SKM-1 (cell line): ENCODE results near the gene EFL1.
"Not testable (repeated sequence)": the region's sequence is repeated elsewhere in the genome, so short reads cannot be mapped to it uniquely, and the experiment has no call there.

Source experiments
- DNase-seq: peaks from one replicate; lab custom pipeline; 2025; ENCODE audit not compliant: unreplicated experiment; lab: John Stamatoyannopoulos, UW

Gene EFL1

DNA sequence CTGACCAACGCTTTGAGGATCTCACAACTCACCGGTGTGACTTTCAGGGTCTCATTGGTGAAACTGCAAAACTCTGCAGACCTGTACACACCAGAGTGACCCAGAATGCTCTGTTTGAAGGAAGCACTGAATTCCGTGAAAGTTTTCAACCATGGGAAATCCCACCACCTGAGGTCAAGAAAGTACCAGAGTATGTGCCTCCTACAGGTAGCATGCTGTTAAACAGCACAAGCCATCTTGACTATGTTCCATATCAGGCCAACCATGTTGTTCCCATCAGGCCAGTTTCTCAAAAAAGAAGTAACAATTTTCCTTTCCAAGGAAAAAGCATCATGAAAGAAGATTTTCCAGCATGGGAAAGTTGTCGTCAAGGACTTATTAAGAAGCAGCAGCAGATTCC is 19.9 kb upstream of the EFL1 start:
- not testable (repeated sequence) for DNase-seq

DNA sequence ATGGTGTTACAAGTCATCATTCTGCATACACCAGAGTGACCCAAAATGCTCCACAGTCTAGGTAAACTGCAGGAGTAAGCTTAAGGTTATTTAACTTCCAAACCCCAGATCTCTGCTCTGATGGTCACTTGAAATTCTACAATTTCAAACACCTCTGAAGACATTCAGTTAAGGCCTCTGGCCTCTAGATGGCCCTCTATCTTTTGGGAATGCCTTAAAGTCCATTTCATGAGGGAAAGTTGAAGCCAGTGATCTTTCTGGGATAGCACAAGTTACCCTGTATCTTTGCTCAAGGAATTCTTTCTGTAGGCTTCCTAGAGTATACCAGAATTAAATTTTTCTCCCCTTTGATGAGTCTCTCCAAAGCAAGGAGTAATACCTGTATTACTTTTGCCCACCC is 18.7 kb upstream of the EFL1 start:
- DNase-seq: not testable (repeated sequence)

DNA sequence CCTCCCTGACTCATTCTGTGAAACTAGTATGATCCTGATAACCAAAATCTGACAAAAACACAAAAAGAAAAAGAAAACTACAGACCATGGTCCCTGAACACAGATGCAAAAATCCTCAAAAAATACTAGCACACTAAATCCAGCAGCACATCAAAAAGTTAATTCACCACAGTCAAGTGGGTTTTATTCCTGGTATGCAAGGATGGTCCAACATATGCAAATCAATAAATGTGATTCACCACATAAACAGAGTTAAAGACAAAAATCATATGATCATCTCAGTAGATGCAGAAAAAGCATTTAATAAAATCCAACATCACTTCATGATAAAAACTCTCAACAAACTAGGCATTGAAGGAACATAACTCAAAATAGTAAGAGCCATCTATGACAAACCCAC is 12.9 kb upstream of the EFL1 start:
- DNase-seq: no peak

DNA sequence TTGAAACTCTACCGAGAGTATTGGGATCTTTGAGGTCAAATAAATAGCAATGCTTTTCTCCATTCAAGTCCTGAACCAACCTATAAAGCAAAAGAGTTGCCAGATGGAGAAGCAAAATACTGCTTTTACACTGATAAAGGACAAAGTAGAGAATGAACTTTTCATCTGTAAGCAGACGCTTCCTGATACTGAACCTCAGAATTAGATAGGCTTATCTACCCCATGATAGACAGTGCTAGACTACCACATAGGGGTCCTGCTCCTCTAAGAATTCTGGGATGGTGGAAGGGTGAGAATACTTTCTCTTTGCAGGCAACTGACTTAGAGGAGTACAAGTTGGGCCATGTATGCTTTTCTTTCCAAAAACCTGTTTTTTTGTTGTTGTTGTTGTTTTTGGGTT is 9.6 kb upstream of the EFL1 start:
- no peak for DNase-seq

DNA sequence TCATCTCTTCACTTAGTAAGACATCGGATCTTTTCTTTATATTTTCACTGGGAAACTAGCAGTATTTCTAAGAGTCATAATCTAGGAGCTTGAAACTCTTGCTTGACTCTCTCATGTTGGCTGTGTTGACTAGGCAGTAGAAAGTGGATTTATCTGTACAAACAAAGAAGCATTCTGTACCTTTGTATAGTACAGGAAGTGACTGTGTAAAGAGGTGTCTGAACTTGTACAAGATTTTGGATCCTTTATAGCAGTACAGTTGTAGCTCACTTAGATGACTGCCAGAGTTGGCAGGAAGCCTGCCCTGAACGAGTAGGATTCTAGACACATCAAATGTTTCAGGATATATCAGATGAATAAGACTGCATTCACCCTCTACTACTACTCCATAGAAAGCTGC is 5.9 kb upstream of the EFL1 start:
- DNase-seq: not testable (repeated sequence)

DNA sequence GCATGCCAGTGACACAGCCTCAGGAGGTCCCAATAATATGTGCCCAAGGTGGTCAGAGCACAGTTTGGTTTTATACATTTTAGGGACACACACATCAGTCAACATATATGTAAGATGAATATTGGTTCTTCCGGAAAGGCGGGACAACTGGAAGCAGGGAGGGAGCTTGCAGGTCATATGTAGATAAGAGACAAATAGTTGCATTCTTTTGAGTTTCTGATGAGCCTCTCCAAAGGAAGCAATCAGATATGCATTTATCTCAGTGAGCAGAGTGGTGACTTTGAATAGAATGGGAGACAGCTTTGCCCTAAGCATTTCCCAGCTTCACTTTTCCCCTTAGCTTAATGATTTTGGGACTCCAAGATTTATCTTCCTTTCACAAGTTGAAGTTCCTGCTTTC is 4.6 kb upstream of the EFL1 start:
- DNase-seq: not testable (repeated sequence)

DNA sequence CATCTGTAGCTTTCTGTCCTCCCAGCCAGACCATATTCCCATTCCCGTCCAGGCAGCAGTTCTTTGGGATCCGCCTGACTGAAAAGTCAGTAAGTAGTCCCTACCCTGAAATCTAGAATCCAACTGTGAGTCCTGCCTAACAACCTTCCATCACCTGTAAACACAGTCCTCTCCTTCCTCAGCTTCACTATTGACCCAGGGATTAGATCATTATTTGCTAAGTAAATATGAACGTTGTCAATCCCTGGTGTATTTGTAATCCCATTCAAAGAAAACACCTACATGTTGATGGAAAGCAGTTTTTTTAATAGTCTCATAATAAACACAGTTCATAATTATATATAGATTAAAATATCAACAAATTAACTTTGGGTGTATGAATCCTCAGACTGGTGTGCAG is 816 bp upstream of the EFL1 start:
- DNase-seq: no peak

DNA sequence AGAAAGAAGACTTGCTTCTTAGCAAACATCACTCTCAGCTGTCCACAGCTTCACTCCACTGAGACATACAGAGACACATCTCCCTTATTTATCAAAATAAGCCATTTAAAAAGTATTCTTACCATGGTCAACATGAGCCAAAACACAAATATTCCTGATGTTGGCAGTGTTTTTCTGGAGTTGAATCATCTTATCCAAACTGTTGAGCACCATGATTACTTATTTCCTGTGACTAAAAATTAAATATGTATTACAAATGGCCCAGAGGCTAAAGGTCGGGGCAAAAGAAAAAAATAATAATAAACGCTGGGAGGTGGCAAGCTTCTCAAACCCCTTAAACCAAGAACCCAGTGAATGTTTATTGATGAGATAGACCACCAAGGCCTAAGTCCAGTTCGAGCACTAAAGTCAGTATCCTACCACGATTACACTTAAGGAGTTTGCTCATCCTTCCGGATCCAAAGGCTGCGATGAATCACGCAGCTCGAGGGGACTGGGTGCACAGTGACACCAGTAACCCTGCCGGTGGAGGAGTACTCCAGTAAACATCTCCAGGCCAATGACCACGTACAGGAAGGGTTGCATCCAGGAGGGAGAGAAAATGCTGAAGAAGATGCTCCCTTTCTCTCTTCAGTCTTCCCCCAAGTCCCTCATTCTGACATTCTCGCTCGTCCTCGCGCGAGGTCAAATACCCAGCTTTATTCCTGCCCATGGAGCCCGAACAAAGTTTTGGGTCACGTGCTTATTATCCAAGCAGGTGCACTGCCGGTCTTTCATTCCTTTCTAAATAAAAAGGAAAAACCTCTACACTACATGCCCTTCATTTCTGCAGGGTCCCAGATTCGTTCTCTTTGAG is 740 bp downstream of the EFL1 start:
- not testable (repeated sequence) for DNase-seq

DNA sequence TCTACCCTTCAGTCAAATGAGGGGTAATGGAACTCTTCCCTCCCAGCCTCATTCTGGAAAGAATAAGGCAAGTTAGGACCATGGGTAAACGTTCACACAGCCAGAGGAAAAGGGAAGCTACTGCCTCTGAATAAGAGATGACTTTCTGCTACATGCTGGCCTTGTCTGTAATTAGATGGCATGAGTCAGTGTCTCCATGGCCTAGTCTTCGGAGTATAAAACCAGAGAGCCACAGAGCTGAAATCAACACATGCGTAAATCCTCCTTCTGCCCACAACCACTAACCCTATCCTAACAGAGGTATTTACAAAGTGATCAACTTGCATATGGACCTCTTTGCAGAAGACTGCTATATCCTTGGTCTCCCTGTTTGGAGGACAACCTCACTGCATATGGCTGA is 14.3 kb downstream of the EFL1 start:
- DNase-seq: not testable (repeated sequence)

DNA sequence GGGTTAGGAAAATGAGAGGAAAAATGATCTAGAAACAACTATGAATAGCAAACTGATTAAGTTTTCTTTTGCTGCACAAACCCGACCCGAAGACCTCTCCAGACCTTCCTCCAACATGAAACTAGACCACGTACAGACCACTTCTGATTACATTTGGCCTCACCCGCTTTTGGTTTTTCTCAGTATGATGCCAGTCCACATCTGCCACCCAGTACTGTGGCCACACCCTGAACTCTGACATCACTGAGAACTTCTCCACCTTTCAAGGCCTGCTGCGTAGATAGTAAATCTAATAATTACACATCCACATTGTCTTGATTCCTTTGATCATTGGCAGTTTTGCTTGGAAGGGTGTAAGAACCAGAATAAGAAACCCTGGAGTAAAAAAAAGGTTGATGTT is 16.6 kb downstream of the EFL1 start:
- not testable (repeated sequence) for DNase-seq

DNA sequence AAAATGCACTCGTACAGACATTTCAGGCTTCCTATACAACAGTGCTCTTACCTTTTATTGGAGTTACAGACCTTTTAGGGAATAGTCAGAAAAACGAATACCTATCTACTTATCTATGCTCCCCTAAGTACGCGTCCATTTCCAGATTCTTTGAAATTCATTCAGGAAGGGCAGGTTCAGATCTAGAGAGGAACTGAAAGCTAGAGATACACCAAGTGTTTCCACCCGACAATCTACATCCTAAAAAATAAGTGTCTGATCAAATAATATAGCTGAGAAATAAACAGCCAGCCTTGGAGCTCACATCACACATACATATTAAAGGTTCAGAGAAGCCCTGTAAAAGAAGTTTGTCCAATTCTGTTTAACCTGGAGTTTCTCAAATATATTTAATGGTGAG is 18.9 kb downstream of the EFL1 start:
- not testable (repeated sequence) for DNase-seq

DNA sequence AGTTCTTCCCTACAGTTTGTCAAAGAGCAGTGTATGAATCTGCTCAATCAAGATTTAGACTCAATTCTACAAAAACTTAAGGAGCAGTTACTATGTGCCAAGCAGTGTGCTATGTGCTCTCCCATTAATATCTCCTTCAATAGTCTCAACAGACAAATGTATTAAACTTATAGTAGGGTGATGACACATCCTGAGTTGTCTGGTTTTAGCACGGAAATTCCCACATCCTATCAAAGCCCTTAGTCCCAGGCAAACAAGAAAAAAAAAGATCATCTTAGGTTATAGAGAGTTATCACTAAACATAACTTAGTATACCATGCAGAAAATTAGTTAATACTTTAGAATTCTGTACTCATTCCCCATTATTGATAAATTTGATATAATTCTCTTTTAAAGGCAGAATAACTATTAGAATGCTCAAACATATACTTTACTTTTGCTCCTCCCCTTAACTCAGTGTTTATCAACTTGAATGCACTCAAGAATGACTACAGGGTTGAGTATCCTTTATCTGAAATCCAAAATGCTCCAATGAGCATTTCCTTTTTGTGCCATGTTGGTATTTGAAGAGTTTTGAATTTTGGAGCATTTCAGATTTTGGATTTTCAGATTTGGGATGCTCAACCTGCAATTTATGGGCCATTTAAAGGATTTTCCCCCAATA is 20.6 kb downstream of the EFL1 start:
- not testable (repeated sequence) for DNase-seq

DNA sequence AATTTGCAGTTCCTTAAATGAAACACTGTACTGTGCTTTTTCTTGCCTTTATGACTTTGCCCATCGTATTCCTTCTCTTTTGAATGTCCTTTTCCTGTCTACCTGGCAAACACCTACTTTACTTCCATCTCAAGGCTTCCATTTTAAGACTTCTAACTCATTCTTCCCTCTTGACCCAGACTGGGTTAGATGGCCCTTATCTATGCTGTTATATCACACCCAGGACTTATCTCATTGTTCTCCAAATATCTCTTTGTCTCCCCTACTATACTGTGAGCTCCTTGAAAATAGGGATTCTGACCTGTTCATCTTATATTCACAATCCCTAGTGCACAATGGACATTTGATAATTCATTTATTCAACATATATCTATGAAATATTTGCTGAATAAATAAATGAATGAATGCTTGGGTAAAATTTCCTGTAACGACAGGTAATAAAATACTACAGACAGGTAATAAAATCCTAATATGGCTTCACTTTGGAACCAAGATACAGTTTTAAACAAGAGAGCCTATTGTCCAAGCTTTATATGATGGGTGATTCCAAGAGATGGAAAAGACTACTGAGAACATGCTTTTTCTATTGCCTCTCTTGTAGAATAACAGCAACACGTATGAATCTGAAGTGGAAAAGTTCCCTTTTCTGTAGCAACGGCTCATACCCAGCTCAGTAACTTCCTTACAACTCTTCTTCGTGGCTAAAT is 22.7 kb downstream of the EFL1 start:
- no peak for DNase-seq

DNA sequence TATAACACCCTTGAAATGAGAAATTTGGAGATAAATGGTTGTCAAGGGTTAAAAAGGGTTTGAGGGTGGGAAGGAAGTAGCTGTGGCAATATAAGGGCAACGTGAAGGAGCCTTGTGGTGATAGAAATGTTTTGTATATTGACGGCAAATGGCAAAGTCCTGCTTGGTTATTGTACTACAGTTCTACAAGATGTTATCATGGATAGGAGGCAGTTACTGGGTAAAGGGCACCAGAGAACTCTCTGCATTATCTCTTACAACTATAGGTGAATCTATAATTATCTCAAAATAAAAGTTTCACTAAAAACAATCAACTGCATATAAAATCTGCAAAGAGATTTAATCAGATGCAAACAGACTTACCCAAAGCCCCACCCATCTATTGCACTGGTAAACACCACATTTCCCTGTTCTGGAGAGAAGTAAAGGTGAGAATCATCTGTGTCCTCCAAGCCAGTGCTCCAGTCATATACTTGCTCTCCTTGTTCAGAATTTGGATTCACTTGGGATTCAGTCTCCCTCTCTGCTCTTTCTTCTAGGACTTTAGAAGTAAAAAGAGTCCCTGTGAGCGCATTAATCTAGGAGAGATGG is 24.5 kb downstream of the EFL1 start:
- not testable (repeated sequence) for DNase-seq

DNA sequence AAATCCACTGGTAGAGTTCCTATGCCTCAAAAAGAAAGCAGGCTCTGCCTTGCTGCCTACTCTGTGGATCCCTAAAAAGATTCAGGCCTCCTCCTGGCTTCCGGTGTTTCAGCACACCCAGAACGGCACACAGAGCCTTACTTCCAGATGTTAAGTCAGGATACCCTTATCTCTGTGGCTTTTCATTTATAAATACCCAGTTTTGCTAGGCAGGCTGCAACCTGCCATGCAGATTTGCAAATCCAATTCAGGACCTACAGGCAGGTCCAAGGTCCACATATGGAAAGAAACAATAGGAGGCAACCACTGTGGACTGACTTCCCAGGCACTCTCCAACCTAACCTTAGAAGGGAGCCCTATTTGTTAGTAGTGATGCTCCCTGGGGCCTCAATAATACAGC is 30.7 kb downstream of the EFL1 start:
- no peak for DNase-seq

DNA sequence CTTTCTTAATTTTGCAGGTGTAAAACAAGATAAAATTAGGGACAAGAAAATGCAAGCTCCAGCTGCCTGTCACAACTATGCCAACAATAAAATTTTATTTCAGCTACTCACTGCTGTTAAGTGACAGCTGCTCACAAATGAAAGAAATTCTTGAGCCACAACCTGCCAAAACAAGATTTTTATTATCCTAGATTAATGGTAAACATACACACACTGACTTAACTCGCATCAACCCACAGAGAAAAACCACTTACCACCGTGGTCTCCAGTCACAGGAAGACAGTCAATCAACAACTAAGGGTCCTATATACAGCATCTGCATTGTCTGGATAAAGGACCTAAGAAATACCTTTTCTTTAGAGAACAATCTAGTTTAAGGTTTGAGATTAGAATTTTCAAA is 31.3 kb downstream of the EFL1 start:
- no peak for DNase-seq

DNA sequence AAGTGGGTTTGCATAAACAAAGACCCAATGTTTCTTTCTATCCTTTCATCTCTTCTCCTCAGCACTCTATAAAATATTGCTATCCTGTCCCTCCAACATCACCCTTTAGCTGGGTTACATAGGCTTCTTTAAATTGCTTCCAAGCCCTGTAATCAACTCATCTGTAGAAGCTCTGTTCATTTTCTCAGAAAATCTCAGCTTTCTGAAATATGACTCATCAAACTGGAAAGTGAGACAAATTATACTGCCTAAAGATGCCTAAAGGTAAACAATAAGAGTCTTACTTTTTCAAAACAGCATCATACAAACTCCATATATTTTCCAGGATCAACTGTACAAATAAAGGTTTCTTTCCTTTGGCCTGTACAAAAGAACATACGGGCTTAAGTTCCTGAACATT is 33.8 kb downstream of the EFL1 start:
- DNase-seq: no peak

DNA sequence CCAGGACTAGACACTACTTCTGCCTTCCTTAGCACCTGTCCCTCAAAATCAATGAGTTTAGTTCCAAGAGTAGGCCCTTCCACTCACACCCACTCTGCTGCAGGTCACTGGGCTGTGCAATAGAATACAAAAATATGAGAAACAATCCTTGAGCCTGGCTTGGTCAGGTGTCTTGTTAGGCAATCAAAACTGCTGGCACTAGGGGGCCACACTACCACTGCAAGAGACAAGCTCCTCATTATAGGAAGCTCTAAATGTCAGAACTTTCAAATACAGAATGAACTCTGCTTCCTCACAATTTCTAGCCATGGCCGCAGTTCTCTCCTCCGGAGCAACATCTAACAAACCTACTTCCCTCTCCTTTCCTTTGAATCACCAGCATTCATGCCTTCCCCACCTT is 41.0 kb downstream of the EFL1 start:
- DNase-seq: not testable (repeated sequence)

DNA sequence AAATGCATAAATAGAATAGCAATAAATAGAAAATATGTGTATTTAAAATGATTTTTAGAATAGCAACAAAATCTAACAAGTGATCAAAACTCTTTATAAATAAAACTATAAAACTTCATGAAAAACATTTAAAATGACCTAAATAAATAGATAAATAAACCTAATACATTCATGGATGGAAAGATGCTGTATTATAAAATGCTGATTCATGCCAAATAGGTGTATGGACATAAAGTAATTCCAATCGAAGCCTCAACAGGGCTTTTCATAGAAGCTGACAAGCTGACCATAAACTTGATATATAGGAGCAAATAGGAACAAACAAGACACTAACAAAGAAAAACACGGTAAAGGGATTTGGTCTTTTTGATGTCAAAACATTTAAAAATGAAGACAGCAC is 46.4 kb downstream of the EFL1 start:
- DNase-seq: not testable (repeated sequence)

DNA sequence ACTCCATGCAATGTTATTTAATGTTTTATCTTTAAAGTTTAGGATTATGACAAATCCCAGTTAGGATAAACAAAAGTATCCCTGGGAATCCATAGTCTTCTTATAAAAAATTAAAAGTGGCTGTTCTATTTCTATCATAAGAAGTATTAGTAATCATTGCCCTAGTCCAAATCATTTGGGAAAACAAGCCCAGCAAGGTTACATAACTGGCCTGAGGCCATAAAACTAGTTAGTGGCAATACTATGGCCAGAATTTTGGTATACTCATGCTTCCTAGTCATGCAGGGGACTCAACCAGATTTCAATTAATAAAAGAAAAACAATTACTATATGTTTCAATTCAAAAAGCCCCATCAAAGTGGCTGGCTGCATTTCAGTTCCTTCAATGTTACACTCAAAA is 50.3 kb downstream of the EFL1 start:
- DNase-seq: not testable (repeated sequence)

DNA sequence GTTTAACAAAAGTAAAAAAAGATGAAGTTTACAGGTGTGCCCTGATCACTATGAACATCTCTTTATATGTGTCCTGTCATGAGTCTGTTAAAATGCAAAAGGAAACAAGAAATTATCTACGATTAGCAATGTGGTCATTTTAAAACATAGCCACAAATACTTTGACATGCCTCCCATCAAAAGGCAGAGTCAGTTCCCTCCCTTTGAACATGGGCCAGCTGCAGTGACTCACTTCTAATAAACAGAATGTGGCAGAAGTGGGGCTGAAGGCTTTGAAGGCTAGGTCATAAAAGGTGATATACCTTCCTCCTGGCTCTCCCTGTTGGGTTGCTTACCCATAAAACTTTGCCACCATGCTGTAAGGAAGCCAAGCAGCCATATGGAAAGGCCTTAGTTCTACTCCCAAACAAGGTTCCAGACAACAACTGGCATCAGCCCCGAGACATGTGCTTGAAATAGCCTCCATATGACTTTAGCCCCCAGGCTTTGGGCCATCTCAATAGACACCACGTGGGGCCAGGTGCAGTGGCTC is 52.4 kb downstream of the EFL1 start:
- DNase-seq: not testable (repeated sequence)
